Astrocyte (in vitro differentiated cells and primary cell): ENCODE results near the gene C6orf15. TPM values are rescaled to one million over a fixed set of nuclear protein-coding genes. Genes with fewer than 3 reads are reported as not detected.

Experiments used
- DNase-seq: peaks from one replicate; pipeline ENCODE4 v3.0.0-alpha.2; 2010; ENCODE audit warnings: low read depth
- FAIRE-seq: peaks from 2 replicates; lab custom pipeline; 2011; peaks lifted over from hg19 to GRCh38; lab: Jason Lieb, UNC
- H2AFZ ChIP-seq: 2 replicates; pipeline ENCODE4 v1.6.0; 2012; ENCODE audit warnings: low read depth, low read length, inconsistent platforms
- H3K27ac ChIP-seq: 2 replicates; pipeline ENCODE4 v1.5.1; 2011; ENCODE audit warnings: low read depth, low read length, inconsistent platforms
- H3K27me3 ChIP-seq: 2 replicates; pipeline ENCODE4 v1.6.0; 2011; ENCODE audit warnings: low read length, inconsistent platforms; ENCODE audit not compliant: insufficient read depth
- H3K36me3 ChIP-seq: 2 replicates; pipeline ENCODE4 v1.5.1; 2011; ENCODE audit warnings: low read length, inconsistent platforms; ENCODE audit not compliant: insufficient read depth
- H3K4me1 ChIP-seq: 2 replicates; pipeline ENCODE4 v1.5.1; 2011; ENCODE audit warnings: low read length, inconsistent platforms; ENCODE audit not compliant: insufficient read depth
- H3K4me2 ChIP-seq: 2 replicates; pipeline ENCODE4 v1.6.0; 2012; ENCODE audit warnings: low read length, inconsistent platforms
- H3K4me3 ChIP-seq: 2 replicates; pipeline ENCODE4 v1.5.1; 2011; ENCODE audit warnings: low read depth, mild to moderate bottlenecking, low read length, inconsistent platforms; ENCODE audit not compliant: insufficient read depth
- H3K79me2 ChIP-seq: 2 replicates; pipeline ENCODE4 v1.6.0; 2012; ENCODE audit warnings: mild to moderate bottlenecking, low read length, inconsistent platforms; ENCODE audit not compliant: insufficient read depth
- H3K9ac ChIP-seq: 2 replicates; pipeline ENCODE4 v1.6.0; 2012; ENCODE audit warnings: mild to moderate bottlenecking, low read length, inconsistent platforms
- H3K9me3 ChIP-seq: 2 replicates; pipeline ENCODE4 v1.5.1; 2012; ENCODE audit warnings: low read depth, mild to moderate bottlenecking, low read length, inconsistent platforms; ENCODE audit not compliant: insufficient read depth
- H4K20me1 ChIP-seq: 2 replicates; pipeline ENCODE4 v1.6.0; 2012; ENCODE audit warnings: low read length, inconsistent platforms; ENCODE audit not compliant: insufficient read depth
- H3K27ac Mint-ChIP-seq: one replicate; pipeline ENCODE4 v1.8.0; 2021; ENCODE audit warnings: mild to moderate bottlenecking, mixed read lengths; ENCODE audit not compliant: unreplicated experiment
- H3K27me3 Mint-ChIP-seq: one replicate; pipeline ENCODE4 v1.8.0; 2021; ENCODE audit warnings: low read depth, mixed read lengths; ENCODE audit not compliant: unreplicated experiment
- H3K36me3 Mint-ChIP-seq: one replicate; pipeline ENCODE4 v1.8.0; 2021; ENCODE audit warnings: low read depth, mixed read lengths; ENCODE audit not compliant: unreplicated experiment
- H3K4me1 Mint-ChIP-seq: one replicate; pipeline ENCODE4 v1.8.0; 2021; ENCODE audit warnings: low read depth, mixed read lengths; ENCODE audit not compliant: unreplicated experiment
- H3K4me3 Mint-ChIP-seq: one replicate; pipeline ENCODE4 v1.8.0; 2021; ENCODE audit warnings: mild to moderate bottlenecking, moderate library complexity, mixed read lengths; ENCODE audit not compliant: unreplicated experiment
- H3K9me3 Mint-ChIP-seq: one replicate; pipeline ENCODE4 v1.8.0; 2021; ENCODE audit warnings: mild to moderate bottlenecking, mixed read lengths; ENCODE audit not compliant: unreplicated experiment
- EZH2 ChIP-seq: IDR thresholded peaks from 2 replicates; pipeline ENCODE4 v1.6.1; 2012; ENCODE audit warnings: mild to moderate bottlenecking, low read length, inconsistent platforms; ENCODE audit not compliant: insufficient read depth
- total RNA-seq: library from RNA; stranded (reverse); gene quantifications from 2 replicates; pipeline ENCODE4 v1.2.1, GENCODE V29; 2021
- TF ChIP-seq, protein P1 (sequence below): IDR thresholded peaks from 2 replicates; pipeline ENCODE4 v1.5.1; 2011; ENCODE audit warnings: low read depth, mild to moderate bottlenecking, inconsistent platforms, low read length, moderate library complexity; ENCODE audit not compliant: insufficient read depth

Gene C6orf15
- total RNA-seq, 1 donor from 2014 or later: 6.4 TPM

DNA sequence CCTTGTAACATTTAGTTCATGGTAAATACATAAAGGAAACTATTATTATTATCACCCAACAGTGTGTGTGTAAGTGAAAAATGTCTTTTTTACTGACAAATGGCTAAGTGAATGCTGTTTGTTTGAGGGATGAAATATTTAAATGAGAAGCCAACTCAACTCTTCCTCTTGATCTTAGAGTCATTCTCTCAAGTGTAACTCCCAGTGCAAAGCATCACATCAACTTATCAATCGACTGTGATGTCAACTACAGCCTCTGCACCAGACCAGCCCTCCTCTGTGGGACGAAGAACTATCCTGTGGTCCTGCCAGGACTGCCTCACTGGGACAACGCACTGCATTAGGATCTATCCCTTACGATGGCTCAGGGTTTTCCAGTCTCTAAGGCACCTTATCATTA lies 5.3 kb downstream of the C6orf15 start:
- DNase-seq (no peak), FAIRE-seq (no peak)
- Histone ChIP-seq H3K36me3 (no peaks in the 10 kb centered on the region), H3K9ac (no peak overlapping the region), H2AFZ (no peak overlapping the region), H3K79me2 (no peaks in the 10 kb centered on the region), H3K4me1 (no peaks in the 10 kb centered on the region), H3K27me3 (peaks cover 18% of the 10 kb centered on the region), H4K20me1 (no peaks in the 10 kb centered on the region), H3K4me3 (no peak overlapping the region), H3K9me3 (no peaks in the 10 kb centered on the region), H3K4me2 (no peak overlapping the region), H3K27ac (no peak overlapping the region)
- TF ChIP-seq, protein P1, sequence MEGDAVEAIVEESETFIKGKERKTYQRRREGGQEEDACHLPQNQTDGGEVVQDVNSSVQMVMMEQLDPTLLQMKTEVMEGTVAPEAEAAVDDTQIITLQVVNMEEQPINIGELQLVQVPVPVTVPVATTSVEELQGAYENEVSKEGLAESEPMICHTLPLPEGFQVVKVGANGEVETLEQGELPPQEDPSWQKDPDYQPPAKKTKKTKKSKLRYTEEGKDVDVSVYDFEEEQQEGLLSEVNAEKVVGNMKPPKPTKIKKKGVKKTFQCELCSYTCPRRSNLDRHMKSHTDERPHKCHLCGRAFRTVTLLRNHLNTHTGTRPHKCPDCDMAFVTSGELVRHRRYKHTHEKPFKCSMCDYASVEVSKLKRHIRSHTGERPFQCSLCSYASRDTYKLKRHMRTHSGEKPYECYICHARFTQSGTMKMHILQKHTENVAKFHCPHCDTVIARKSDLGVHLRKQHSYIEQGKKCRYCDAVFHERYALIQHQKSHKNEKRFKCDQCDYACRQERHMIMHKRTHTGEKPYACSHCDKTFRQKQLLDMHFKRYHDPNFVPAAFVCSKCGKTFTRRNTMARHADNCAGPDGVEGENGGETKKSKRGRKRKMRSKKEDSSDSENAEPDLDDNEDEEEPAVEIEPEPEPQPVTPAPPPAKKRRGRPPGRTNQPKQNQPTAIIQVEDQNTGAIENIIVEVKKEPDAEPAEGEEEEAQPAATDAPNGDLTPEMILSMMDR: no peak
- no peak for TF ChIP-seq EZH2
- no peaks in the 10 kb centered on the region for H3K36me3 Mint-ChIP-seq
- peaks cover 14% of the 10 kb centered on the region for H3K4me1 Mint-ChIP-seq
- H3K9me3 Mint-ChIP-seq: no peaks in the 10 kb centered on the region
- no peak overlapping the region for H3K27ac Mint-ChIP-seq
- H3K4me3 Mint-ChIP-seq: no peak overlapping the region
- H3K27me3 Mint-ChIP-seq: peaks cover 3% of the 10 kb centered on the region

GRCh38 chr6:31103136-31103535 lies 9.2 kb downstream of the C6orf15 start:
- Histone ChIP-seq H2AFZ (no peak overlapping the region), H3K4me3 (no peak overlapping the region), H3K4me1 (no peaks in the 10 kb centered on the region), H3K79me2 (no peaks in the 10 kb centered on the region), H4K20me1 (no peaks in the 10 kb centered on the region), H3K27me3 (no peaks in the 10 kb centered on the region), H3K9ac (no peak overlapping the region), H3K9me3 (no peaks in the 10 kb centered on the region), H3K27ac (no peak overlapping the region), H3K36me3 (no peaks in the 10 kb centered on the region), H3K4me2 (no peak overlapping the region)
- peaks cover 3% of the 10 kb centered on the region for H3K4me1 Mint-ChIP-seq
- FAIRE-seq (no peak), DNase-seq (no peak)
- H3K27me3 Mint-ChIP-seq: peaks cover 3% of the 10 kb centered on the region
- H3K36me3 Mint-ChIP-seq: no peaks in the 10 kb centered on the region
- TF ChIP-seq, protein P1: no peak
- no peak for TF ChIP-seq EZH2
- no peak overlapping the region for H3K27ac Mint-ChIP-seq
- H3K4me3 Mint-ChIP-seq: no peak overlapping the region
- no peaks in the 10 kb centered on the region for H3K9me3 Mint-ChIP-seq

DNA sequence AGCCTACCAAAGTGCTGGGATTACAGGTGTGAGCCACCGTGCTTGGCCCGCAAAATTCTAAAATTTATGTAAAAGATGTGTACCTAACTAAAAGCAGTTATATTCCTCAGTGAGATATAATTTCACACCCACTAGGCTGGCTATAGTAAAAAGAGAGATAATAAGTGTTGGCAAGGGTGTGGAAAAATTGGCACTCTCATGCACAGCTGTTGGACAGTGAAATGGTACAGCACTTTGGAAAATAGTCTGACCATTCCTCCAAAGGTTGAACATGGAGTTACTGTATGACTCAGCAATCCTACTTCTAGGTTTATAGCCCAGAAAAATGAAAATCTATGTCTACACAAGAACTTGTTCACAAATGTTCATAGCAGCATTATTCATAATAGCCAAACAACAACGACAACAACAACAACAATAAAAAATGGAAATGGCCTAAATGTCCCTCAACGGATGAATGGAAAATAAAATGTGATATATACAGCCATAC lies 13.9 kb downstream of the C6orf15 start:
- no peak for TF ChIP-seq EZH2
- TF ChIP-seq, protein P1: no peak
- Histone ChIP-seq H2AFZ (no peak overlapping the region), H3K79me2 (no peaks in the 10 kb centered on the region), H3K9me3 (no peaks in the 10 kb centered on the region), H4K20me1 (no peaks in the 10 kb centered on the region), H3K9ac (no peak overlapping the region), H3K36me3 (no peaks in the 10 kb centered on the region), H3K4me2 (no peak overlapping the region), H3K4me3 (no peak overlapping the region), H3K27me3 (no peaks in the 10 kb centered on the region), H3K27ac (no peak overlapping the region), H3K4me1 (no peaks in the 10 kb centered on the region)
- FAIRE-seq: no peak
- DNase-seq: no peak
- Mint-ChIP-seq H3K27ac (no peak overlapping the region), H3K27me3 (peaks cover 4% of the 10 kb centered on the region), H3K36me3 (no peaks in the 10 kb centered on the region), H3K4me1 (peaks cover 6% of the 10 kb centered on the region), H3K4me3 (no peak overlapping the region), H3K9me3 (peaks cover 4% of the 10 kb centered on the region)
